Smooth muscle cell (in vitro differentiated cells): ENCODE results near the gene GMDS. TPM values are rescaled to one million over a fixed set of nuclear protein-coding genes. Genes with fewer than 3 reads are reported as not detected.

ENCODE experiments used
- DNase-seq: peaks from one replicate; lab custom pipeline; 2025; ENCODE audit not compliant: unreplicated experiment; lab: John Stamatoyannopoulos, UW
- H2AFZ ChIP-seq: fragments of 200-600 bp; sonication (generic); 2 replicates; pipeline ENCODE4 v1.6.0; 2016; ENCODE audit warnings: antibody characterized with exemption, low read depth, mild to moderate bottlenecking
- H3F3A ChIP-seq: fragments of 200-600 bp; sonication (generic); 2 replicates; pipeline ENCODE4 v1.6.0; 2017; ENCODE audit warnings: antibody characterized with exemption, low read depth
- H3K27ac ChIP-seq: fragments of 200-600 bp; sonication (generic); 2 replicates; pipeline ENCODE4 v1.5.1; 2016; ENCODE audit warnings: low read depth, mild to moderate bottlenecking
- H3K27me3 ChIP-seq: fragments of 200-600 bp; sonication (generic); 2 replicates; pipeline ENCODE4 v1.6.1; 2016; ENCODE audit warnings: low read depth, mild to moderate bottlenecking
- H3K36me3 ChIP-seq: fragments of 200-600 bp; sonication (generic); 2 replicates; pipeline ENCODE4 v1.5.1; 2016; ENCODE audit warnings: low read depth
- H3K4me1 ChIP-seq: fragments of 200-600 bp; sonication (generic); 2 replicates; pipeline ENCODE4 v1.5.1; 2016; ENCODE audit warnings: low read depth
- H3K4me2 ChIP-seq: fragments of 200-600 bp; sonication (generic); 2 replicates; pipeline ENCODE4 v1.6.0; 2016; ENCODE audit warnings: mild to moderate bottlenecking
- H3K4me3 ChIP-seq: fragments of 200-600 bp; sonication (generic); 2 replicates; pipeline ENCODE4 v1.5.1; 2016; ENCODE audit warnings: mild to moderate bottlenecking
- H3K79me2 ChIP-seq: fragments of 200-600 bp; sonication (generic); 2 replicates; pipeline ENCODE4 v1.6.0; 2016; ENCODE audit warnings: low read depth, mild to moderate bottlenecking
- H3K9ac ChIP-seq: fragments of 200-600 bp; sonication (generic); 2 replicates; pipeline ENCODE4 v1.6.0; 2016; ENCODE audit warnings: low read depth
- H3K9me3 ChIP-seq: fragments of 200-600 bp; sonication (generic); replicated peaks from 2 replicates; pipeline ENCODE4 v1.5.1; 2016; ENCODE audit warnings: low read depth
- H4K20me1 ChIP-seq: fragments of 200-600 bp; sonication (generic); 2 replicates; pipeline ENCODE4 v1.6.0; 2016; ENCODE audit warnings: low read depth
- WGBS: methylation state at CpG from one replicate; pipeline ENCODE4 v1.1.7; 2016; ENCODE audit warnings: low lambda C conversion rate; 5-methylcytosine and 5-hydroxymethylcytosine counted together
- polyA plus RNA-seq: library from polyadenylated mRNA; unstranded; fragments of >200 nt; fragmentation: Nextera tagmentation; extraction: Ambion mirVana; gene quantifications from 2 replicates; pipeline ENCODE4 v1.2.1, GENCODE V29; 2016
- total RNA-seq: library from RNA; depleted of rRNA; stranded (reverse); fragments of >200 nt; gene quantifications from 2 replicates; pipeline ENCODE4 v1.2.3, GENCODE V29; 2014
- TF ChIP-seq, protein P1 (sequence below): fragments of 200-600 bp; sonication (generic); IDR thresholded peaks from 2 replicates; pipeline ENCODE4 v1.5.1; 2017; ENCODE audit warnings: borderline replicate concordance, mild to moderate bottlenecking, antibody characterized with exemption; ENCODE audit not compliant: insufficient read depth, poor library complexity, severe bottlenecking

GMDS gene
- total and polyA plus RNA-seq, 2 experiments from 2014 or later = 3.7 to 8.5 TPM

- TF ChIP-seq, protein P1, sequence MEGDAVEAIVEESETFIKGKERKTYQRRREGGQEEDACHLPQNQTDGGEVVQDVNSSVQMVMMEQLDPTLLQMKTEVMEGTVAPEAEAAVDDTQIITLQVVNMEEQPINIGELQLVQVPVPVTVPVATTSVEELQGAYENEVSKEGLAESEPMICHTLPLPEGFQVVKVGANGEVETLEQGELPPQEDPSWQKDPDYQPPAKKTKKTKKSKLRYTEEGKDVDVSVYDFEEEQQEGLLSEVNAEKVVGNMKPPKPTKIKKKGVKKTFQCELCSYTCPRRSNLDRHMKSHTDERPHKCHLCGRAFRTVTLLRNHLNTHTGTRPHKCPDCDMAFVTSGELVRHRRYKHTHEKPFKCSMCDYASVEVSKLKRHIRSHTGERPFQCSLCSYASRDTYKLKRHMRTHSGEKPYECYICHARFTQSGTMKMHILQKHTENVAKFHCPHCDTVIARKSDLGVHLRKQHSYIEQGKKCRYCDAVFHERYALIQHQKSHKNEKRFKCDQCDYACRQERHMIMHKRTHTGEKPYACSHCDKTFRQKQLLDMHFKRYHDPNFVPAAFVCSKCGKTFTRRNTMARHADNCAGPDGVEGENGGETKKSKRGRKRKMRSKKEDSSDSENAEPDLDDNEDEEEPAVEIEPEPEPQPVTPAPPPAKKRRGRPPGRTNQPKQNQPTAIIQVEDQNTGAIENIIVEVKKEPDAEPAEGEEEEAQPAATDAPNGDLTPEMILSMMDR = no peak
- Histone ChIP-seq H3K4me3 (no peak overlapping the region), H3K36me3 (no peaks in the 10 kb centered on the region), H4K20me1 (no peaks in the 10 kb centered on the region), H2AFZ (no peak overlapping the region), H3K79me2 (no peaks in the 10 kb centered on the region), H3K4me1 (peaks cover 5% of the 10 kb centered on the region), H3K4me2 (no peak overlapping the region), H3F3A (no peaks in the 10 kb centered on the region), H3K9me3 (no peaks in the 10 kb centered on the region), H3K27ac (no peak overlapping the region), H3K9ac (no peak overlapping the region), H3K27me3 (peaks cover 19% of the 10 kb centered on the region)
- 98% methylated on average over 3 of the region's 3 CpGs for WGBS
- no peak for DNase-seq
These were observed 426.4 kb downstream of the GMDS start for GRCh38 chr6:1819007-1819406.

DNA sequence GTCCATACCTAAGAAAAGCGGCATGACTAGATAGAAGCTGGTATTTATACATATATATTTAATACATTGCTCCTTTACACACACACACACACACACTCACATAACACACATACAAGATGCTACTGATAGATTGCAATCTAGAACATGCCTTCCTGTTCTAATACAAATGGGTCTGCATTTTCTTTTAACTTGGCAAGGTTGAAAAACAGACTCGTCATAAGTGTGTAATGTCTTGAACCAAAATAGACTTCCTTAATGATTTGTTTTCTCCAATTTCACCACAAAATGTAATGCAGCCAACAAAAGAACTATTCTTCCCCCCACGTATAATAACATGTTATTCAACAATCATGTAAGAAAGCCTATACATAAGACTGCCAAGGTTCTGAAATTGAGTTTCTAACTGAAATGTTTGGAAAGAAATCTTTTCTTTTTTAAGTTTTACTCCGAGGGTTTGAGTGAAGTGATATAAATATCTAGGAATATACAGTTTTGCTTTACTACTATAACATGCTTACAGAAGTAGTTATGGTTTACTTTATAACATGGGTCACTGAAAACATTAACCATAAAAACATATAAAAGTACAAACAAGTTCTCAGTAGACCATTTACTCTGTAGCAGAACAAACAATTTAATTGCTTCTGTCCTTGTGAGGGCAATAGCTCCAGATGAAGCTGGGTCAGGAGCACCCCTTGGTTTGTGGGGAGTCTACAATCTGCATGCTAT is 428.2 kb downstream of the GMDS start:
- DNase-seq = no peak
- Histone ChIP-seq H3K36me3 (no peaks in the 10 kb centered on the region), H2AFZ (no peak overlapping the region), H3K4me1 (peaks cover 5% of the 10 kb centered on the region), H3K27ac (no peak overlapping the region), H3K79me2 (no peaks in the 10 kb centered on the region), H3K9ac (no peak overlapping the region), H4K20me1 (no peaks in the 10 kb centered on the region), H3K9me3 (no peaks in the 10 kb centered on the region), H3K27me3 (peaks cover 31% of the 10 kb centered on the region), H3K4me3 (no peak overlapping the region), H3K4me2 (no peak overlapping the region), H3F3A (no peaks in the 10 kb centered on the region)
- TF ChIP-seq, protein P1 = no peak
- WGBS = 94% methylated on average over 4 of the region's 4 CpGs

GRCh38 chr6:1815827-1816452 is 429.5 kb downstream of the GMDS start:
- 84% methylated on average over 8 of the region's 8 CpGs for WGBS
- TF ChIP-seq, protein P1 = no peak
- no peak for DNase-seq
- Histone ChIP-seq H3K27ac (no peak overlapping the region), H4K20me1 (no peaks in the 10 kb centered on the region), H3F3A (no peaks in the 10 kb centered on the region), H3K27me3 (peaks cover 36% of the 10 kb centered on the region), H3K4me3 (no peak overlapping the region), H3K9me3 (no peaks in the 10 kb centered on the region), H3K9ac (no peak overlapping the region), H3K36me3 (no peaks in the 10 kb centered on the region), H3K79me2 (no peaks in the 10 kb centered on the region), H3K4me1 (no peaks in the 10 kb centered on the region), H2AFZ (no peak overlapping the region), H3K4me2 (no peak overlapping the region)
